Measurements from ENCODE around the gene CYFIP2.

CYFIP2 gene

DNA sequence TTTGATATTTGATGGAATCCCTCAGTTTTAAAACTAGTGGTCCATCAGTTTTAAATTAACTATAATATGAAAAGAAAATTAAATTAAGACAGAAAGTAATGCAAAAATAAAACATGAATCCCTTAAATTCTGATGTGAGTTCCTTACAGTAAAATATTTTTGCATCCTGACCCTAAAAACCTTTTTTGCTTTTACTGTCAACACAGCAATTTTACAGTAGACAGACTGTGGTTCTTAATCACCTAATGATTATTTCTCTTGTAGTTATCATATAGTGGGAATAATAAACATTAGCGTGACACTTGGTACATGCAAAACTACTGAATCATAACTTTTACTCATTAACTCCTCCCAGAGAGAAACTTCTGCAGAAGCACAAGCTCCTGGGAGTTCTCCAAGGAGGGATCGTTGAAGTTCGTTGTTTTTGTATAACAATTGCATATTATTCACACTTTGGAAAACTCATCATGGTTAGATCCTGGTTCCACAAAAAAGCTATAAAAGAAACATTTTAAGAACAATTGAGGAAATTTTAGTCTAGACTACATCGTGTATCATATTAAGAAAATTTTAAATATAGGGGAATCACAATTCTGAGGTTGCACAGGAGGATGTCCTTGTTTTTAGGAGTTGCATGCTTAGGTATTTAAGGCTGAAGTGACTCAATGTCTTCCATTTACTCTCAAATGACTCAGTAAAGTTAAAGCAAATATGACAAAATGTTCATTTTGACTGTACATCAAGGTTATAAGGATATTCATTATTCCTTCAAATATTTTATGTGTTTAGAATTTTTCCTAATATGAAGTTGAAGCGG, 105.9 kb downstream of the CYFIP2 start:
- no peak overlapping the region for H3K4me2 ChIP-seq (ENCODE audit: low read depth, low read length)
- H3K9me2 ChIP-seq (replicated peaks; ENCODE audit: insufficient read depth, low read length): no peaks in the 10 kb centered on the region
- H3K9ac ChIP-seq (ENCODE audit: low read length): no peak overlapping the region
- no peak for DNase-seq
- H3K4me1 ChIP-seq (ENCODE audit: low read length): no peaks in the 10 kb centered on the region
- H3F3A ChIP-seq (ENCODE audit: insufficient read depth, low read length): no peaks in the 10 kb centered on the region
- H3K79me2 ChIP-seq (ENCODE audit: low read length): no peaks in the 10 kb centered on the region
- no peak overlapping the region for H3K4me3 ChIP-seq (ENCODE audit: low read length)
- no peak overlapping the region for H2AFZ ChIP-seq (ENCODE audit: low read length)
- no peaks in the 10 kb centered on the region; the same call in 1 of the 2 replicates for H3K36me3 ChIP-seq (replicated peaks; ENCODE audit: insufficient read depth, low read length)
- TF ChIP-seq EZH2 (optimal IDR thresholded peaks at IDR 0.05; ENCODE audit: low read depth, low read length) (no peak), CTCF (IDR thresholded peaks at IDR 0.05; ENCODE audit: low read length) (no peak), EZH2phosphoT487 (IDR thresholded peaks at IDR 0.05; ENCODE audit: low read length) (no peak)
- no peaks in the 10 kb centered on the region for H3K27me3 ChIP-seq (replicated peaks; ENCODE audit: insufficient read depth, low read length)
- no peaks in the 10 kb centered on the region for H3K9me3 ChIP-seq (replicated peaks; ENCODE audit: insufficient read depth, low read length)
- H4K20me1 ChIP-seq (ENCODE audit: insufficient read depth, low read length): no peaks in the 10 kb centered on the region
- H3K27ac ChIP-seq (ENCODE audit: low read length): no peak overlapping the region

DNA sequence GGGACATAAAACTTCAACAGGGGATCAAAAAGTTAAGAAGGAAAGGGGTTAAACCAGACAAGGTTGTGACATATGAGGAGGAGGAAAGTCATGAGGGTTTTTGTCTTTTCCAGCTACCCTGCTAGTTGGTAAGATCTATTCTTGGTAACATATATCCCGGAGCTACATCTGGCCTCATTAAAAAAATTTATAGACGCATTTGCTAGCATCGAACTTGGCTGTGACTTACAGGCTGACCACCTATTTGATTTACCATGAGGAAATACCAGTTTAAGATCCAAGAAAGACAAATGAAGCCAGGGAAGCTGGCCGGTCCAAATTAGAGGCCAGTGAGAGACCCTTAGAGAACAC, 106.5 kb downstream of the CYFIP2 start:
- no peaks in the 10 kb centered on the region for H3K9me2 ChIP-seq (replicated peaks; ENCODE audit: insufficient read depth, low read length)
- no peaks in the 10 kb centered on the region for H3K79me2 ChIP-seq (ENCODE audit: low read length)
- H3K4me1 ChIP-seq (ENCODE audit: low read length): no peaks in the 10 kb centered on the region
- no peak overlapping the region for H2AFZ ChIP-seq (ENCODE audit: low read length)
- H3K36me3 ChIP-seq (replicated peaks; ENCODE audit: insufficient read depth, low read length): no peaks in the 10 kb centered on the region; the same call in 1 of the 2 replicates
- no peaks in the 10 kb centered on the region for H3K27me3 ChIP-seq (replicated peaks; ENCODE audit: insufficient read depth, low read length)
- H3F3A ChIP-seq (ENCODE audit: insufficient read depth, low read length): no peaks in the 10 kb centered on the region
- TF ChIP-seq EZH2phosphoT487 (IDR thresholded peaks at IDR 0.05; ENCODE audit: low read length): no peak
- no peak overlapping the region for H3K4me2 ChIP-seq (ENCODE audit: low read depth, low read length)
- no peak overlapping the region for H3K27ac ChIP-seq (ENCODE audit: low read length)
- H3K9me3 ChIP-seq (replicated peaks; ENCODE audit: insufficient read depth, low read length): no peaks in the 10 kb centered on the region
- DNase-seq: no peak
- H3K9ac ChIP-seq (ENCODE audit: low read length): no peak overlapping the region
- no peak overlapping the region for H3K4me3 ChIP-seq (ENCODE audit: low read length)
- H4K20me1 ChIP-seq (ENCODE audit: insufficient read depth, low read length): no peaks in the 10 kb centered on the region

GRCh38 chr5:157378509-157378908, 112.6 kb downstream of the CYFIP2 start:
- Histone ChIP-seq H4K20me1 (ENCODE audit: insufficient read depth, low read length) (no peaks in the 10 kb centered on the region), H3K27ac (ENCODE audit: low read length) (no peak overlapping the region), H3F3A (ENCODE audit: insufficient read depth, low read length) (no peaks in the 10 kb centered on the region), H3K9ac (ENCODE audit: low read length) (no peak overlapping the region), H2AFZ (ENCODE audit: low read length) (no peak overlapping the region), H3K4me2 (ENCODE audit: low read depth, low read length) (no peak overlapping the region), H3K79me2 (ENCODE audit: low read length) (no peaks in the 10 kb centered on the region), H3K27me3 (replicated peaks; ENCODE audit: insufficient read depth, low read length) (no peaks in the 10 kb centered on the region), H3K9me2 (replicated peaks; ENCODE audit: insufficient read depth, low read length) (no peaks in the 10 kb centered on the region), H3K36me3 (replicated peaks; ENCODE audit: insufficient read depth, low read length) (peaks cover 8% of the 10 kb centered on the region; the same call in 1 of the 2 replicates), H3K9me3 (replicated peaks; ENCODE audit: insufficient read depth, low read length) (no peaks in the 10 kb centered on the region), H3K4me1 (ENCODE audit: low read length) (no peaks in the 10 kb centered on the region), H3K4me3 (ENCODE audit: low read length) (no peak overlapping the region)
- no peak for DNase-seq
- TF ChIP-seq EZH2phosphoT487 (IDR thresholded peaks at IDR 0.05; ENCODE audit: low read length) (no peak), EZH2 (optimal IDR thresholded peaks at IDR 0.05; ENCODE audit: low read depth, low read length) (no peak), CTCF (IDR thresholded peaks at IDR 0.05; ENCODE audit: low read length) (no peak)

DNA sequence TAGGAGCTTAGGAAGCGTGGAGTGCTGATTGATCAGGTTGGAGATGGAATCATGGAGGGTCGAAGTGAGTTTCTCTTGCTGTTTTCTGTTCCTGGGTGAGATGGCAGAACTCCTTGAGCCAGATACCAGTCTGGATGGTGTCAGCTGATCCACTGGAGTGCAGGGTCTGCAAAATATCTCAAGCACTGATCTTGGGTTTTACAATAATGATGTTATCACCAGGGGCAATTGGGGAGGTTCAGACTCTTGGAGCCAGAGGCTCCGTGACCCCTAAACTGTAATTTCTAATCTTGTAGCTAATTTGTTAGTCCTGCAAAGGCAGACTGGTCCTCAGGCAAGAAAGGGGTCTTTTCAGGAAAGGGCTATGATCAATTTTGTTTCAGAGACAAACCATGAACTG, 114.1 kb downstream of the CYFIP2 start:
- DNase-seq: no peak
- TF ChIP-seq EZH2 (optimal IDR thresholded peaks at IDR 0.05; ENCODE audit: low read depth, low read length) (no peak), EZH2phosphoT487 (IDR thresholded peaks at IDR 0.05; ENCODE audit: low read length) (no peak), CTCF (IDR thresholded peaks at IDR 0.05; ENCODE audit: low read length) (no peak)
- Histone ChIP-seq H3K4me1 (ENCODE audit: low read length) (no peaks in the 10 kb centered on the region), H3K36me3 (replicated peaks; ENCODE audit: insufficient read depth, low read length) (peaks cover 8% of the 10 kb centered on the region; the same call in 1 of the 2 replicates), H3K4me3 (ENCODE audit: low read length) (no peak overlapping the region), H3K9ac (ENCODE audit: low read length) (no peak overlapping the region), H3K79me2 (ENCODE audit: low read length) (no peaks in the 10 kb centered on the region), H3K27ac (ENCODE audit: low read length) (no peak overlapping the region), H3K9me3 (replicated peaks; ENCODE audit: insufficient read depth, low read length) (no peaks in the 10 kb centered on the region), H2AFZ (ENCODE audit: low read length) (no peak overlapping the region), H3K27me3 (replicated peaks; ENCODE audit: insufficient read depth, low read length) (no peaks in the 10 kb centered on the region), H4K20me1 (ENCODE audit: insufficient read depth, low read length) (no peaks in the 10 kb centered on the region), H3F3A (ENCODE audit: insufficient read depth, low read length) (no peaks in the 10 kb centered on the region), H3K4me2 (ENCODE audit: low read depth, low read length) (no peak overlapping the region), H3K9me2 (replicated peaks; ENCODE audit: insufficient read depth, low read length) (no peaks in the 10 kb centered on the region)
